HG02759 (cell line): ENCODE measurements around the gene BARX2.

Source experiments
- ATAC-seq: cut with Tn5 transposase; IDR thresholded peaks from one replicate; pipeline ENCODE4 v1.9.1; 2021; ENCODE audit warnings: mild to moderate bottlenecking, moderate library complexity; ENCODE audit not compliant: unreplicated experiment

Gene BARX2

GRCh38 chr11:129493746-129494145, 118.1 kb downstream of the BARX2 start:
- no peak for ATAC-seq
